Left lung (tissue), 10 donors: ENCODE data around the gene PLEKHA4. TPM values are rescaled to one million over a fixed set of nuclear protein-coding genes. Genes with fewer than 3 reads are reported as not detected.
A peak's percentile ranks its signal among the peaks of the same experiment; 100 is the strongest.
"Not testable (repeated sequence)": the region's sequence is repeated elsewhere in the genome, so short reads cannot be mapped to it uniquely, and the experiment has no call there.

Experiments
- ATAC-seq: fragments of 200-7000 bp; cut with Tn5 transposase; one replicate; pipeline ENCODE4 v1.9.1; 2020; ENCODE audit warnings: moderate library complexity
- DNase-seq, 4 donors: peaks; one replicate each; pipeline ENCODE4 v3.0.0-alpha.2; 2013 to 2020
- H3K27ac ChIP-seq, 2 donors: fragments of 200-600 bp; sonication (generic) in 1 of 2; one replicate each; pipeline versions ENCODE4 v1.5.0 to v1.8.0; 2020 to 2021
- H3K27me3 ChIP-seq, 2 donors: fragments of 200-600 bp; sonication (generic) in 1 of 2; one replicate each; pipeline versions ENCODE4 v1.5.0 to v1.8.0; 2020 to 2021
- H3K36me3 ChIP-seq, 2 donors: fragments of 200-600 bp; sonication (generic) in 1 of 2; one replicate each; pipeline versions ENCODE4 v1.5.0 to v1.8.0; 2020 to 2021
- H3K4me1 ChIP-seq, 2 donors: fragments of 200-600 bp; one replicate each; pipeline ENCODE4 v1.8.0; 2021
- H3K4me3 ChIP-seq, 2 donors: fragments of 200-600 bp; sonication (generic) in 1 of 2; one replicate each; pipeline versions ENCODE4 v1.5.0 to v1.8.0; 2020 to 2021; ENCODE audit warnings: mild to moderate bottlenecking in 1 of 2
- H3K9me3 ChIP-seq, 2 donors: fragments of 200-600 bp; sonication (generic) in 1 of 2; one replicate each; pipeline versions ENCODE4 v1.5.0 to v1.8.0; 2020 to 2021
- CTCF ChIP-seq, 2 donors: fragments of 200-600 bp; sonication (generic) in 1 of 2; IDR thresholded peaks; one replicate each; pipeline versions ENCODE4 v1.5.0 to v1.8.0; 2021; ENCODE audit warnings: antibody characterized with exemption in 2 of 2
- intact Hi-C, 2 donors: fragments of 100-400 bp; cut with DNase I; formaldehyde crosslinking; loops; one replicate each; pipeline versions ENCODE4 v1.11.2 to v1.14.2; 2022
- polyA plus RNA-seq, 6 donors: library from polyadenylated mRNA; unstranded; fragments of 120-200 nt; gene quantifications; one replicate each; pipeline ENCODE4 v1.2.1, GENCODE V29; 2013; ENCODE audit not compliant: insufficient read length in 6 of 6
- total RNA-seq, 2 donors: library from RNA; stranded (reverse); fragmentation: NEBNext Ultra II Directional; extraction: Animal tissue kit (Norgen Biotek cat#: 25700); gene quantifications; one replicate each; pipeline ENCODE4 v1.2.1, GENCODE V29; 2021
- donor health status: DM: no; HTN: yes; CAD: no.
- donor health status: DM: no; HTN: no; CAD: no.

The PLEKHA4 gene
- total and polyA plus RNA-seq, 8 donors, result 14.4 to 37.3 (median 18.7) TPM

GRCh38 chr19:48873476-48874302 is 5.3 kb upstream of the PLEKHA4 start:
- Histone ChIP-seq H3K27ac (peak overlapping the region; percentile 99 to 100), H3K9me3 (no peaks in the 10 kb centered on the region), H3K4me1 (peaks cover 24 to 64% of the 10 kb centered on the region in 2 donors), H3K4me3 (peak overlapping the region; percentile 66 to 71), H3K36me3 (peaks cover 0 to 56% of the 10 kb centered on the region in 2 donors), H3K27me3 (no peaks in the 10 kb centered on the region)
- intact Hi-C loops, result no loop called here
- ATAC-seq, result no peak
- TF ChIP-seq CTCF (IDR thresholded peaks at IDR 0.05), result no peak
- DNase-seq, result no peak

DNA sequence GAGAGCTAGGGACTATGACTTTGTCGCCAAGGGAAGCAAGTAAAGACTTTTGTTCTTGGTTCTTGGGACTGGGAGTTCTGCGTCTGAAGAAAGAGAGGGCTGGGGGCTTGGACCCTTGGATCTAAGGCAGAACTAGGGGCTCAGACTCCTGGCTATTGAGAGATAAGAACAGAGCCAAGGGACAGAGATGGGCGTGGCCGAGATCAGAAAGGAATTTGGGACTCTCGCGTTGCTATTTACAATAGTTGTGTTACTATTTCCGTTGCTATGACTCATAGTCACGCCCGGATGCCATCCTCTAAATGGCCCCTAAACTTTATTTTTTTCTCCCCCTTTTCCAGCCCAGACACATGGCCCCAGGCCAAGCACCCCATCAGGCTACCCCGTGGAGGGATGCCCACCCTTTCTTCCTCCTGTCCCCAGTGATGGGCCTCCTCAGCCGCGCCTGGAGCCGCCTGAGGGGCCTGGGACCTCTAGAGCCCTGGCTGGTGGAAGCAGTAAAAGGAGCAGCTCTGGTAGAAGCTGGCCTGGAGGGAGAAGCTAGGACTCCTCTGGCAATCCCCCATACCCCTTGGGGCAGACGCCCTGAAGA is 4.6 kb upstream of the PLEKHA4 start:
- H3K36me3 ChIP-seq, result peaks cover 0 to 49% of the 10 kb centered on the region in 2 donors
- ATAC-seq (peak; percentile 70), DNase-seq (peak; percentile 84 to 94 (median 90))
- H3K27ac ChIP-seq, result peak overlapping the region; percentile 99 to 100
- TF ChIP-seq CTCF (IDR thresholded peaks at IDR 0.05), result no peak
- H3K27me3 ChIP-seq, result no peaks in the 10 kb centered on the region
- intact Hi-C loops, result no loop called here
- peak overlapping the region; percentile 66 to 71 for H3K4me3 ChIP-seq
- no peaks in the 10 kb centered on the region for H3K9me3 ChIP-seq
- peaks cover 24 to 64% of the 10 kb centered on the region in 2 donors for H3K4me1 ChIP-seq

GRCh38 chr19:48872182-48872883 is 3.9 kb upstream of the PLEKHA4 start, which contains the start of gene PPP1R15A:
Gene PPP1R15A, plus strand, starts transcription at chr19:48872421. Its CDS starts 813 bp downstream, at chr19:48873234.
- intact Hi-C loops, result no loop called here
- no peaks in the 10 kb centered on the region for H3K27me3 ChIP-seq
- H3K4me1 ChIP-seq, result peaks cover 24 to 63% of the 10 kb centered on the region in 2 donors
- peaks cover 0 to 42% of the 10 kb centered on the region in 2 donors for H3K36me3 ChIP-seq
- H3K9me3 ChIP-seq, result no peaks in the 10 kb centered on the region
- peak within 1 kb of the TSS; percentile 99 to 100 for H3K27ac ChIP-seq
- peak within 1 kb of the TSS; percentile 66 to 71 for H3K4me3 ChIP-seq
- ATAC-seq, result peak; percentile 70
- TF ChIP-seq CTCF (IDR thresholded peaks at IDR 0.05), result peak in 1 of 2 donors; percentile 56
- DNase-seq, result peak; percentile 98 to 99 (median 98)

- peaks cover 0 to 35% of the 10 kb centered on the region in 2 donors for H3K36me3 ChIP-seq
- H3K27me3 ChIP-seq, intact Hi-C loops, H3K9me3 ChIP-seq, ATAC-seq: not testable (repeated sequence)
- H3K27ac ChIP-seq, result peak overlapping the region; percentile 99 to 100
- peak in 1 of 4 donors; percentile 78 for DNase-seq
- peaks cover 23 to 56% of the 10 kb centered on the region in 2 donors for H3K4me1 ChIP-seq
- H3K4me3 ChIP-seq, result peak overlapping the region; percentile 66 to 71
Observed at GRCh38 chr19:48871471-48872181, 3.2 kb upstream of the PLEKHA4 start.

DNA sequence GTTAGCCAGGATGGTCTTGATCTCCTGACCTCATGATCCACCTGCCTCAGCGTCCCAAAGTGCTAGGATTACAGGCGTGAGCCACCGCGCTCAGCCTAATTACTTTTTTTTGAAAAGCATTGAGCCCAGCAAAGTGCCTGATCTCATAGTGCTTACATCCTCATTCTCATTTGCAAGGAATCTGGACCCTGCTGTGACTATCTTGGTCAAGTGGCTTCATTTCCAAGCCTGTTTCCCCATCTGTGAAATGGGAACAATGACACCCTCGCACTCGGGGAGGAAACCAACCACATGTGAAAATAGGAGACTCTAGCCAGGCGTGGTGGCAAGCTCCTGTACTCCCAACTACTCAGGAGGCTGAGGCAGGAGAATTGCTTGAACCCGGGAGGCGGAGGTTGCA is 1.6 kb upstream of the PLEKHA4 start:
- Histone ChIP-seq H3K4me3 (no peak overlapping the region), H3K9me3 (no peaks in the 10 kb centered on the region), H3K4me1 (peaks cover 10 to 41% of the 10 kb centered on the region in 2 donors), H3K36me3 (peaks cover 0 to 20% of the 10 kb centered on the region in 2 donors), H3K27ac (no peak overlapping the region), H3K27me3 (no peaks in the 10 kb centered on the region)
- DNase-seq (no peak), ATAC-seq (no peak)
- intact Hi-C loops, result no loop called here
- TF ChIP-seq CTCF (IDR thresholded peaks at IDR 0.05), result no peak
